NCI-H69 (cell line): ENCODE results near the gene GPN1.
"Not testable (repeated sequence)": the region's sequence is repeated elsewhere in the genome, so short reads cannot be mapped to it uniquely, and the experiment has no call there.

Experiments used
- DNase-seq: peaks from one replicate; lab custom pipeline; 2025; lab: John Stamatoyannopoulos, UW

The GPN1 gene

DNA sequence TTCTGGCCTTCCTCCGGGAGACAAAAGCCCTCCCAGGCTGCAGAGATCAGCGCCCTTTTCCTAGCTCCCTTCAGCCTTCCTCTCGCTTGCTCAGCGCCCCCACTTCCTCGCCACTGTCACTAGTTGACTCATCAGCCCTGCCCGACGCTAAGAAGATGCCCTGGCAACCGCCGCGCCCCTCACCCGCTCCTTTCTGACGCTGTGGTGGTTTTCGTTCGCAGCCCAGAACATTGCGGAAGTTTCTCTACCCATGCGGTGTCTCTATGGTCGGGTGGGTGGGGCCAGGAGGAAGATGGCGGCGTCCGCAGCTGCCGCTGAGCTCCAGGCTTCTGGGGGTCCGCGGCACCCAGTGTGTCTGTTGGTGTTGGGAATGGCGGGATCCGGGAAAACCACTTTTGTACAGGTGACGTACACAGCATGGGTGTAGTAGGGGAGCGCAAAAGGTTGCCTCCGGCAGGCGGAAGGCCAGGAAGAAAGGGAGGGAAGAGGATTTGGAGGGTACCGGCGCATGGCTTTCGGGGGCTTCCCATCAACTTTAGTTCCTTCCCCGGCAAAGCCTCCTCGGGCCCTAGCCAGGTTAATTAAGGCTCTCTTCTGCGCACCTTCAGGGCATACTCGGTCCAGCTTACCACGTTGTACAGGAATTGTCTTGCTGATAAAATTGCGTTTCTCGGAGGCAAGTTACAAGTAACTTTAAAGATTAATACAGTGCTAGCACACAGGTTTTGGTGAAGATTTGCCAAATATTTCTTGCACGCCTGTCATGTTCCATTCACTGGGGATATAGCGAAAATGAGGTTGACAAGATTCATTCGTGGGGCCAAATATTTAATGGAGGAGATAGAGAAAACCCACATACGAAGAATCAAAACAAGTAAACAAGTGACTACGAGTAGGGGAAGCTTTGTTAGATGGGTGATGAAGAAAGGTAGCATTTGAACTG, at the start of gene GPN1, which contains the start of gene CCDC121:
TSS of gene GPN1 (plus strand) at position 284 of the 943 bp plus-strand sequence. CDS start at position 293, 9 bp downstream.
TSS of gene CCDC121 (minus strand) at position 246 of the 943 bp plus-strand sequence. CDS start 1,213 bp downstream, outside the sequence.
- DNase-seq = peak; percentile 88

DNA sequence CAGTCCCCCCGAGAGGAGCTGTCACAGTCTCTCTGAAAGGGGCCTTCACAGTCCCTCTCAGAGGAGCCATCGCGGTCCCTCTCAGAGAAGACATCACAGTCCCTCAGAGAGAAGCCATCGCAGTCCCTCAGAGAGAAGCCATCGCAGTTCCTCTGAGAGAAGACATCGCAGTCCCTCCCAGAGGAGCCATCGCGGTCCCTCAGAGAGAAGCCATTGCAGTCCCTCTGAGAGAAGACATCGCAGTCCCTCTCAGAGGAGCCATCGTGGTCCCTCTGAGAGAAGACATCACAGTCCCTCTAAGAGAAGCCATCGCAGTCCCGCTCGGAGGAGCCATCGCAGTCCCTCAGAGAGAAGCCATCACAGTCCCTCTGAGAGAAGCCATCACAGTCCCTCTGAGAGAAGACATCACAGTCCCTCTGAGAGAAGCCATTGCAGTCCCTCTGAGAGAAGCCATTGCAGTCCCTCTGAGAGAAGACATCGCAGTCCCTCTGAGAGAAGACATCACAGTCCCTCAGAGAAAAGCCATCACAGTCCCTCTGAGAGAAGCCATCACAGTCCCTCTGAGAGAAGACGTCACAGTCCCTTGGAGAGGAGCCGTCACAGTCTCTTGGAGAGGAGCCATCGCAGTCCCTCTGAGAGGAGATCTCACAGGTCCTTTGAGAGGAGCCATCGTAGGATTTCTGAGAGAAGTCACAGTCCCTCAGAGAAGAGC, 47.3 kb upstream of the GPN1 start:
- DNase-seq = no peak

DNA sequence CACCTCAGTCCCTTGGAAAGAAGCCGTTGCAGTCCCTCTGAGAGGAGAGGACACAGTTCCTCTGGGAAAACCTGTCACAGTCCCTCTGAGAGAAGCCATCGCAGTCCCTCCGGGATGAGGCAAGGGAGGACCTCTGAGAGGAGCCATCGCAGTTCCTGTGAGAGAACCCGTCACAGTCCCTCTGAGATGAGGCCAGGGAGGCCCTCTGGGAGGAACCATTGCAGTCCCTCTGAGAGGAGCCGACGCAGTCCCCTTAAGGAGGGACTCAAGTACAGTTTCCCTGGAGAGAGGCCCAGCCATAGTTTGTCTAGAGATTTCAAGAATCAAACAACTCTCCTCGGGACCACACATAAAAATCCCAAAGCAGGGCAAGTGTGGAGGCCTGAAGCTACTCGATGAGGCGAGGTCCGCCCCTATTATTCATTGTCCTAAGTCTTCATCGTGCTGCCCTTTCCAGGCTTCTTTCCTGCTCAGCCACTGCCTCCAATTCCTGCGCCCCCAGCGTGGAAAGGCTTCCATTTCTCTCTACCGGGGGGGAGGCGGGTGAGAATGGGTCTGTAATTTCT, 46.6 kb upstream of the GPN1 start:
- peak; percentile 25 for DNase-seq

DNA sequence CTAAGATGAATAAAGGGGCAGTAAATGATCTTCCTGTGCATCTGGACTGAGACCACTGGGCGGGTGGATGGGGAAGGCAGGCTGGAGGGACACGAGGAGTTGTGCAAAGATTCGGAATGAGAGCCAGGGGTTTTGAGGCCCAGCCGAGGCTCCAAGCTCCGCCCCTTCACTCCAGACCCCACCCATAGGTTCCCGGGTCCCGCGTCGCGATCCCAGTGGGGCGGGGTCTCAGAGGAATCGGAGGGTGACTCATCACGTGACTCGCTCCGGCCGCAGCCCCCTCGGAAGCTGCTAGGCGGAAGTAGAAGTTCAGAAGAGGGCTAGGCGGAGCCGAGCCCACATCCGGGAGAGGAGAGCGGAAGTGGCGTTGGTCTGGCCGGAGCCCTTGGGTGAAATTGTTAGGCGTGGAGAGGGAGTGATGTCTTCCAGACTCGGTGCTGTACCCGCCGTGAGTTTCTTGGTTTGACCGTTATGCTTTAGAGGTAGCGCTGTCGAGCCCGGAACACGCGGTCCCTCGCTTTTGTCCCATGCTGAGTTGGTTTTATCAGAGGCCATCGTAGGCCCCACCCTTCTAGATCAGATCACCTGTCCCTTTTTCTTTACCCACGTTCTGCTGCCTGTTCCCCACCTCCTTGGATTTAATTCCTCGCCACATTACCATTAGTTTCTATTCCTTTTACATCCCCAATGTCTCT, 46.0 kb upstream of the GPN1 start, which contains the start of gene ZNF512:
TSS of gene ZNF512 (plus strand) at position 348 of the 695 bp plus-strand sequence. CDS start at position 419, 71 bp downstream.
- DNase-seq = peak; percentile 95

DNA sequence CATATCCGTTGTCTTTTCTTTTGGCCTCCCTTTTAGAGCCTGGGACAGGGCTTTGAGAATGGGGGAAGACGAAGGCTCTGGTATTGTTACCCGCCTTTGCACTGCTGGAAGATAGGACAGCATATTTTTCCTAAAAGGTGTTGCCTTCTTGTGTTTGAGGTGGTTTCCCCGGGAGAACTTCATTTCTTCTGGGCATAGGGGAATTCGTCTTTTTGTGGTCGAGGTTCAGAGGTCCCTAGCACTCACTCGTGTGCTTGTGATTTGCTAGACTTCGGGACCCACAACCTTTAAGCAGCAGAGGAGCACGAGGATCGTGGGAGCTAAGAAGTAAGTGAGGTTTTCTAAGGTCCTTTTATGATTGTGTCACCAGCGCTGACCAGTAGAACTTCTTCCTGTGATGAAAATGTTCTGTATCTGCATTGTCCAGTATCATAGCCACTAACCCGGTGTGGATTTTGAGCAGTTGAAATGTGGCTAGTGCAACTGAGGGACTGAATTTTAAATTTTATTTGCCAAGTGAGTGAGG, 45.4 kb upstream of the GPN1 start:
- DNase-seq = no peak

DNA sequence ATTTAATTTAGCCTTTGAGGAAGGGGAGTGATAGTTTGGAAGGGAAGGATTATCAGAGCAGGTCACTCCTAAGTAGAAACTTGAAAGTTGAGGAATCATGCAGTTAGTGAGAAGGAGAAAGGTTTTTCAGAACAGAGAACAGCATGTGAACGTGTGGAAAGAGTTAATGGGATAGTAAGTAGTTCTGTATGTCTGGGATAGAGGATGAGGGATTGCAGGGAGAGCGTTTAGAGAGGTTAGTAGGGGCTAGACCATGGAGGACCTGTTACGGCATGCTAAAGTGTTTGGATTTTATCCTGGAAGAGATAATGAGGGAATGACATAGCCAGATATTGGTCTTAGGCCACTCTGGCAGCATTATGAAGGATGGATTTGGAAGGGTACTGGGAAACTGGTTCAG, 44.3 kb upstream of the GPN1 start:
- no peak for DNase-seq

DNA sequence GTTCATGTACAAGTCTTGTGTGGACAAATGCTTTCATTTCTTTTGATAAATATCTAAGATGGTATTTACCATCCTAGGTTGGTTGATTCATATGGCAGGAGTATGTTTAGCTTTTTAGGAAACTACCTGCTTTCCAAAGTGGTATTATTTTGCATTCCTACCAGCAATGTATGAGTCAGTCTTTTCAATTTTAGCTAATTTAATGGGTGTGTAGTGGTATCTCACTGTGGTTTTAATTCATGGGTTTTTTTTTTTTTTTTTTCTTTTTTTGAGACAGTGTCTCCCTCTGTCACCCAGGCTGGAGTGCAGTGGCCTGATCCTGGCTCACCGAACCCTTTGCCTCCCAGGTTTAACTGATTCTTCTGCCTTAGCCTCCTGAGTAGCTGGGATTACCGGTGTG, 41.8 kb upstream of the GPN1 start:
- no peak for DNase-seq

DNA sequence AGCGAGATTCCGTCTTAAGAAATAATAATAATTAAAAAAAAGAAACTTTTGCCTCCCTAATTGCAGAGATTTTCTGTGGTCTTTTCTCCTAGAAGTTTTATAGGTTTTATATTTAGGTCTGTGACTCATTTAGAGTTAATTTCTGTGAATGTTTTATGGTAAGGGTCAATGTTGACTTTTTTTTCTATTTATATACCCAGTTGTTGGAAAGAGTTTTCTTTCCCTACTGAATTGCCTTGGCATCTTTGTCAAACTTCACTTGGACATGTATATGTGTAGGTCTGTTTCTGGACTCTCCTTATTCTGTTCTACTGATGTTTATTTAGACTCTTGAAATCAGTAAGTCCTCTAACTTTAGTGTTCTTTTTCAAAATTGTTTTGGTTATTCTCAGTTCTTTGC, 40.5 kb upstream of the GPN1 start:
- DNase-seq = no peak

DNA sequence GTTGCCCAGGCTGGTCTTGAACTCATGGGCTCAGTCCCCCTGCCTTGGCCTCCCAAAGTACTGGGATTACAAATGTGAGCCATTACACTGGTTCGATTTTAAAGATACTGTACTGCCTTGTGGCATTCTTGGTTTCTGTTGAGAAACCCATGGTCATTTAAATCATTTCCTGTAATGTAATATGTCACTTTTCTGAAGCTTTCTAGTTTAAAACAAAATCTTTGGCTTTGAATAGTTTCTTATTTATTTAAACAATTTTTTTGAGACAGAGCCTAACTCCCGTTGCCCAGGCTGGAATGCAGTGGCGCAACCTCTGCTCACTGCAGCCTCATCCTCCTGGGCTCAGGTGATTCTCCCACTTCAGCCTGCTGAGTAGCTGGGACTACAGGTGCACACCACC, 37.1 kb upstream of the GPN1 start:
- no peak for DNase-seq

DNA sequence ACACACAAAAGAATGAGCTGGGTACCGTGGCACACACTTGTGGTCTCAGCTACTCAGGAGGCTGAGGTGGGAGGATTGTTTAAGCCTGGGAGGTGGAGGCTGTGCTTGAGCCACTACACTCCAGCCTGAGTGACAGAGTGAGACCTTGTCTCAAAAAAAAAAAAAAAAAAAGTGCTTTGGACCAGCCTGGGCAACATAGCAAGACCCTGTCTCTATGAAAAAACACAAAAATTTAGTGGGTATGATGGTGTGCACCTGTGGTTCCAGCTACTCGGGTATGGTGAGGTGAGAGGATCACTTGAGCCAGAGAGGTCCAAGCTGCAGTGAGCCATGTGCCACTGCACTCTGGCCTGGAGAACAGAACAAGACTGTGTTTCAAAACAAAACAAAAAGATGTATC, 35.6 kb upstream of the GPN1 start:
- DNase-seq = no peak

DNA sequence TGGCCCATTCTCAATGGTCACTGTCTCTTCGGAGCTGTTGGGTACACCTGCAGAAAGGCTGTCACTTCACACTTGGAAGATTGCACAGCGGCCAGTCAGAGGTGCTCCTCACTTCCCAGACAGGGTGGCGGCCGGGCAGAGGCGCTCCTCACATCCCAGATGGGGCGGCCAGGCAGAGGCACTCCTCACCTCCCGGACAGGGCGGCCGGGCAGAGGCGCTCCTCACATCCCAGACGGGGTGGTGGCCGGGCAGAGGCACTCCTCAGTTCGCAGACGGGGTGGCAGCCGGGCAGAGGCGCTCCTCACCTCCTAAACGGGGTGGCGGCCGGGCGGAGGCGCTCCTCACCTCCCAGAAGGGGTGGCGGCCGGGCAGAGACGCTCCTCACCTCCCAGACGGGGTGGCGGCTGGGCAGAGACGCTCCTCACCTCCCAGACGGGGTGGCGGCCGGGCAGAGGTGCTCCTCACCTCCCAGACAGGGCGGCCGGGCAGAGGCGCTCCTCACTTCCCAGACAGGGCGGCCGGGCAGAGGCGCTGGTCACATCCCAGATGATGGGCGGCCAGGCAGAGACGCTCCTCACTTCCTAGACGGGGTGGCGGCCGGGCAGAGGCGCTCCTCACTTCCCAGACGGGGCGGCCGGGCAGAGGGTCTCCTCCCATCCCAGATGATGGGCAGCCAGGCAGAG, 34.7 kb upstream of the GPN1 start:
- not testable (repeated sequence) for DNase-seq

DNA sequence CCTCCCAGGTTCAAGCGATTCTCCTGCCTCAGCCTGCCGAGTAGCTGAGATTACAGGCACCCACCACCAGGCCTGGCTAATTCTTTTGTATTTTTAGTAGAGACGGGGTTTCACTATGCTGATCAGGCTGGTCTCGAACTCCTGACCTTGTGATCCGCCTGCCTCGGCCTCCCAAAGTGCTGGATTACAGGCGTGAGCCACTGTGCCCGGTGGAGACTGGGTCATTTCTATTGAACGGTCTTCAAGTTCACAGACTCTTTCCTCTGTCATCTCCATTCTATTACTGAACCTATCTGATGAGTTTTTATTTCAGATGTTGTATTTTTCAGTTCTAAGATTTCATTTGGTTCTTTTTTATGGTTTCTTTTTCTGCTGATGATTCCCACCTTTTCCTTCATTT, 33.4 kb upstream of the GPN1 start:
- DNase-seq = not testable (repeated sequence)

DNA sequence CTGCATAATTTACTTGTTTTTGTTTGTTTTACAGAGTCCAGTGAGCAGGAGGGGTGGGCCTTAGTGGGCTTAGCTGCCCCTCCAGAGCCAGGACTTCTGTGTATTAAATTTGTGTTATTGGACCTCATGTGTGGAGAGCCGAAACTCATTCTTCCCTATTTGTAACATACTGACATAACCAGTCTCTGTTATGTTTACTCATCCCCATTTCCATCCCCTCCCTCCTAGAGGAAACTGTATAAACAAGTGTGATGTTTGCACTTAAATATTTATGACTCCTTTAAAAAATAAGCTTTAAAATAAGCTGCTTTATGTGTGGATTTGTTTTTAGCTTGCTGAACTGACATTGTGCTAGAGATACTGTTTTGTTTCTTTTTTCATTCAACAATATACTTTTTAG, 32.2 kb upstream of the GPN1 start:
- no peak for DNase-seq

DNA sequence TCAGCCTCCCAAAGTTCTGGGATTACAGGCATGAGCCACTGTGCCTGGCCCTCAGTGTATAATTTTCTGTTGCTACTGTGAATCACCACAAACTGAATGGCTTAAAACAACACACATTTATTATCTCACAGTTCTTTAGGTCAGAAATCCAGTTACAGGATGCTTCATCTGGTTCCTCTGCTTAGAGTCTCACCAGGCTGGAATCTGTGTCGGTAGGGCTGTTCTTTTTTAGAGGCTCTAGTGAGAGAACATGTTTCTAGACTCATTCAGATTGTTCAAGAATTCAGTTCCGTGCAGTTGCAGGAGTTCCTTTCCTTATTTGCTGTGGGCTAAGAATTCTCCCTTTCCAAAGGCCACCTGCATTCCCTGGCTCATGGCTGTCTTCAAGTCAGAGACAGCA, 22.2 kb upstream of the GPN1 start:
- no peak for DNase-seq

DNA sequence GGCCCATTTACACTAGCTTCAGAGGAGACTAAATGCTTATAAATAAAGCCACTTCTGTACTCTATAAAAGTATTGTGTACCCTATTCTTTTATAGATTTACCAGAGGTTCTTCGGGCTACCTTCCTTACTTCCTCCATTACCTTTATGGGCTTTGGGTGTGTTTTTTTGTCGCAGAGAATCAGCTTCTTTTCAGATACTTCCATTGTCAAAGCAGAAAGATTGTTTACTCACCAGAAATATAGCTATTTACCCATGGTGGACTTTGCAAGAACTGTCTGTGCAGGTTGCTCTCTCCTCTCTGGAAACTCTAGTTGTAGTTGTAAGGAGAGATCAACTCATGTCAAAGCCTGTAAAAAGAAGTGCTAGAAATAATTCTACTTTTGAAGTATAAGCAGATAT, 14.9 kb upstream of the GPN1 start:
- no peak for DNase-seq

DNA sequence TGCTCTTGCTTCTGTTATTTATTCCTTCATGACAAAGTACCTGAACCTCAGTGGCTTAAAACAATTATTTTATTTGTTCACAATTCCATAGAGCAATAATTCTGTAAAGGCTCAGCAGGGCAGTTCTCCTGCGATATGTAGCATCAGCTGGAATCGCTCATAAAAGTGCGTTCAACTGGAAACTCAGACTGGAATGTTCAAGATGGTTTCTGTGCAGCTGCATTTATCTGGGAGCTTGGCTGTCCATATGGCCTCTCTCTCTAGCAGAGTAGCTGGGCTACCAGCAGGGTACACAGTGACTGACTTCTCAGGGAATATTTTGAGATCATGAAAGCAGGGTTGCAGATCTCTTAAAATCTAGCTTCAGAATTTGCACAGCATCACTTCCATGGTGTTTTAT, 13.5 kb upstream of the GPN1 start:
- peak; percentile 4 for DNase-seq

DNA sequence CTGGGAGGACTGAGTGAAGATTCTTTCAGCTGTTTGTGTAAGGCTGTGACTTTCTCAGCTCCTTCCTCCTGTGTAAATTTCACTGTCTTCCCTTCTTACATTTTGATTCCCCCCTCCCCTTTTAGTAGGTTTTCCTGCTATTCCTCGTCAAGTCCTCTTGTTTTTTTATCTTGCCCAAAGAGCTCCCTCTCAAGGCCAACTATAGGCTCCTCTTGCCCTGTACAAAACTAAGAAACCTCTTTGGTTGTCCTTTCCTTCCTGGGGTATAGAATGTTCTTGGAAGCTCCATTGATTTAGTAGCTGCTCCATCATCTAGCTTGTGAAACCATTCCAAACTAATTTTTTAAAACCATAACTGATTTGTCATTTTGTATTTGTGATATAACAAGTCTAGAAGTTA, 7.3 kb upstream of the GPN1 start:
- DNase-seq = no peak

DNA sequence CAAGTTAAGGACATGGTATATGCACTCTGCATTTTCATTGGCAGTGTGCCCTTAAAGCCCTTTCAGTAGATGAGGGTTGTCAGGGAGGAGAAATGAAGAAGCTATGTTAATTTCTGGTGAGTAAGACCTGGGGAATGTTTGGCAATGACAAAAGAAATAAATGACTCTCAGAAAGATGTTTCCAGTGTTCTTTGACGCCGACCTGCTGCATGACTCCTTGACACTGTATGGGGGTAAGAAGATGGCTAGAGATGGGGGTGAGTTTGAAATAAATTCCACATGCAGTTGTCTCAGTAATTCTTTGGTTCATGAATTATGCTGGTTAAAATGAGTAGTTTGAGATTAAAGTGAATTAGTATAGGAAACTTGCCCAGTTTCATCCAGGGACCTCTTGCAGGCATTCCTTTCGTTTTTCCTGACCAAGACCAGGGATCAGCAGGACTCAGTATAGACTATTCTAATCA, 5.9 kb upstream of the GPN1 start:
- DNase-seq = no peak

DNA sequence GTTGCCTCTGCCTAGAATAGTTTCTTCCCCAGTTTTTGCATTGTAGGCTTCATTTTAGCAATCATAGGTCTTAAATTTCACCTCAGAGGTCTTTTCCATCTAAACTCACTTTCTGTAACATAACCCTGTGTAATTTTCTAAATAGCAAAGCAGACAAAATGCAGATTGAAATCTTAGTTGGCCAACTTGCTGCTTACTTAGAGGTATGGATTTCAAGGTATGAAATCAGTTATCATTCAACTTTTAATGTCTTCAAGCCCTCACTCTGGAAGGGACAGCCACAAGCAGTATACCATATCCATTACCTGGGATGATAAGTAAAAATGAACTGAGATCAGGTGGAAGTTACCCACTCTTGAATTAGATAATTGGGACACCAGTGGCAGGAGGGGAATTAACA, 3.9 kb upstream of the GPN1 start:
- no peak for DNase-seq

DNA sequence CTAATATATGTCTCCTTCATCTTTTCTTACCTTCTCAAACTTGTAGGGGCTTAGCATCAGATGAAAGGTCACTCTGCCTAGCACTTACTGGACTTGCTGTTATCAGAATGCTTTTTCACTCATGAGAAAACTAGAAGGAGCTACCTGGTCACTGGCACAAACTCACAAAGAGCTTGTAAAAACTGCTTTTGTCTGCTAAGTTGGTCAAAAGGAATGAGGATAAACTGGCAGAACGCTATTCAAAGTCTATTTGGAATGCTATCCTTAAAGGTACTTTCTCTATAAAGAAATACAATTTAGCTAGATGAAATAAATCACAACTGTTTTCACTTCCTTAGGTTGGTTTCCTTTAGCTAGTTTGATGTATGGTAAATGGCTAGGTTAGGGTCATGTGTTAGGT, 2.5 kb upstream of the GPN1 start:
- DNase-seq = not testable (repeated sequence)

DNA sequence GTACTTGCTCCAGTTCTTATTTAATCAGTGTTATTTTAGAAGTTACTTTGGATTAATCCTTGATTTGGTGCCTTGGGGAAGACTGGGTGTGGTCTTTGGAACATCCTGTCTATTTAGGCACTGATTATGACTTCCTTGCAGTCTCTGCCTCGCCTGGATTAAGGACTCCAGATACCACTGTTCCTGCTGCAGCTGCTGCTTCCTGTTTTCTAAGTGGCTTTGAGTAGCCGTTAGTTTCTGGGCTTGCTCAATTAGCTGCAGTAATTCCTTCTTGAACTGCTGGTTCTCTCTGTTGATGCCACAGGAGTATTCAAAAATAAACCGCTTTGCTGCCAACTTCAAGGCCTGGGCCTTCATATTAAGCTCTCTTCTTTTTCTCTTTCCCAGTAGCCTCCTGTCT, 1.9 kb upstream of the GPN1 start:
- DNase-seq = not testable (repeated sequence)
